SJCRH30 (cell line): ENCODE results near the gene TRAK1. TPM values are rescaled to one million over a fixed set of nuclear protein-coding genes. Genes with fewer than 3 reads are reported as not detected.
"Not testable (repeated sequence)": the region's sequence is repeated elsewhere in the genome, so short reads cannot be mapped to it uniquely, and the experiment has no call there.

ENCODE experiments used
- DNase-seq, 2 experiments: peaks; one replicate each; pipeline ENCODE4 v3.0.0-alpha.2; 2015 to 2020
- H3K27ac ChIP-seq: fragments of 250-450 bp; sonication (Bioruptor Pico); 2 replicates; pipeline ENCODE4 v1.5.1; 2020; ENCODE audit warnings: mild to moderate bottlenecking, moderate library complexity
- H3K27me3 ChIP-seq: fragments of 250-450 bp; sonication (Bioruptor Pico); 2 replicates; pipeline ENCODE4 v1.5.1; 2020; ENCODE audit warnings: mild to moderate bottlenecking, moderate library complexity
- H3K36me3 ChIP-seq: fragments of 250-450 bp; sonication (Bioruptor Pico); 2 replicates; pipeline ENCODE4 v1.5.1; 2020; ENCODE audit warnings: mild to moderate bottlenecking, moderate library complexity
- H3K4me1 ChIP-seq: fragments of 250-450 bp; sonication (Bioruptor Pico); 2 replicates; pipeline ENCODE4 v1.5.1; 2020; ENCODE audit warnings: mild to moderate bottlenecking, moderate library complexity
- H3K4me3 ChIP-seq: fragments of 250-450 bp; sonication (Bioruptor Pico); 2 replicates; pipeline ENCODE4 v1.5.1; 2020; ENCODE audit warnings: mild to moderate bottlenecking, moderate library complexity
- H3K9me3 ChIP-seq: fragments of 250-450 bp; sonication (Bioruptor Pico); replicated peaks from 2 replicates; pipeline ENCODE4 v1.5.1; 2020; ENCODE audit warnings: mild to moderate bottlenecking, moderate library complexity
- total RNA-seq: library from RNA; depleted of rRNA; stranded (reverse); fragments of >200 nt; shearing (Covaris generic); gene quantifications from 2 replicates; pipeline ENCODE4 v1.2.3, GENCODE V29; 2014; rRNA removed

Gene TRAK1, protein sequence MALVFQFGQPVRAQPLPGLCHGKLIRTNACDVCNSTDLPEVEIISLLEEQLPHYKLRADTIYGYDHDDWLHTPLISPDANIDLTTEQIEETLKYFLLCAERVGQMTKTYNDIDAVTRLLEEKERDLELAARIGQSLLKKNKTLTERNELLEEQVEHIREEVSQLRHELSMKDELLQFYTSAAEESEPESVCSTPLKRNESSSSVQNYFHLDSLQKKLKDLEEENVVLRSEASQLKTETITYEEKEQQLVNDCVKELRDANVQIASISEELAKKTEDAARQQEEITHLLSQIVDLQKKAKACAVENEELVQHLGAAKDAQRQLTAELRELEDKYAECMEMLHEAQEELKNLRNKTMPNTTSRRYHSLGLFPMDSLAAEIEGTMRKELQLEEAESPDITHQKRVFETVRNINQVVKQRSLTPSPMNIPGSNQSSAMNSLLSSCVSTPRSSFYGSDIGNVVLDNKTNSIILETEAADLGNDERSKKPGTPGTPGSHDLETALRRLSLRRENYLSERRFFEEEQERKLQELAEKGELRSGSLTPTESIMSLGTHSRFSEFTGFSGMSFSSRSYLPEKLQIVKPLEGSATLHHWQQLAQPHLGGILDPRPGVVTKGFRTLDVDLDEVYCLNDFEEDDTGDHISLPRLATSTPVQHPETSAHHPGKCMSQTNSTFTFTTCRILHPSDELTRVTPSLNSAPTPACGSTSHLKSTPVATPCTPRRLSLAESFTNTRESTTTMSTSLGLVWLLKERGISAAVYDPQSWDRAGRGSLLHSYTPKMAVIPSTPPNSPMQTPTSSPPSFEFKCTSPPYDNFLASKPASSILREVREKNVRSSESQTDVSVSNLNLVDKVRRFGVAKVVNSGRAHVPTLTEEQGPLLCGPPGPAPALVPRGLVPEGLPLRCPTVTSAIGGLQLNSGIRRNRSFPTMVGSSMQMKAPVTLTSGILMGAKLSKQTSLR
- total RNA-seq = 10.3 and 12.1 TPM in 2 replicates

DNA sequence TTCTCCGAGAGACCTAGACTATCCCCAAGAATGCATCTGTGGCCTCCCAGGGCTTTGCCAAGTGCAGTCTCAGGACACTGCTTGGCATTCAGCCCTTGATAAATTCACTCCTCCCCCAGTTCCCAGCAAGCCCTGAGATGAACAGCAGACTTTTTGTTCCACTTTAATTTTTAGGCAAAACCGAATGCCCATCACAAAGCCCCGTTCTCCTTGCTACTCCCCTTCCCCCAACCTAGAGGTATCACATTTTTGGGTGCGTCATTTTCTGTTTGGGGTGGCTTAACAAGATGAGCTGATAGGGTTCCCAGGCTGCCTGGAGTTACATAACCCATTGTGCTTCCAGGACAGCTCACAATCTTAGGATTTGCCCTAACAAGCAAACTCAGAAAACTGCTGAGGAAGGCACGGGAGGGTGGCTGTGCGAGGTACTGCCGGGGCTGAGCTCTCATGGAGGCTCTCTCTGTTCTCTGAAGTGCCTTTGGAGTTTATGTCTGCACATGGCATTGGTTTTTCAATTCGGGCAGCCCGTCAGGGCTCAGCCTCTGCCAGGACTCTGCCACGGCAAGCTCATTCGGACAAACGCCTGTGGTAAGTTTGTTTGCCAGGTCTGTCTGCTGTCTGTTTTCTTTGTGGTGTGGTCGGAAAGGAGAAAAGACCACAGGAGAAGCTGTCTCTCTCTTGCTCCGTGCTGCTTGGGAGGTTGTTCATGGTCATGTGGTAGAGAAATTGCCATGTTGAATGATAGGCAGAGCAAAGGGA lies at the start of gene TRAK1:
TSS of gene TRAK1 (plus strand) at position 385 of the 759 bp plus-strand sequence. CDS start at position 498, 113 bp downstream.
- H3K36me3 ChIP-seq = no peaks in the 10 kb centered on the region
- no peaks in the 10 kb centered on the region for H3K4me1 ChIP-seq
- H3K27me3 ChIP-seq = no peaks in the 10 kb centered on the region
- H3K4me3 ChIP-seq = no peak within 1 kb of the TSS
- no peak within 1 kb of the TSS; the same call in 1 of the 2 replicates for H3K27ac ChIP-seq
- no peaks in the 10 kb centered on the region for H3K9me3 ChIP-seq
- no peak for DNase-seq

DNA sequence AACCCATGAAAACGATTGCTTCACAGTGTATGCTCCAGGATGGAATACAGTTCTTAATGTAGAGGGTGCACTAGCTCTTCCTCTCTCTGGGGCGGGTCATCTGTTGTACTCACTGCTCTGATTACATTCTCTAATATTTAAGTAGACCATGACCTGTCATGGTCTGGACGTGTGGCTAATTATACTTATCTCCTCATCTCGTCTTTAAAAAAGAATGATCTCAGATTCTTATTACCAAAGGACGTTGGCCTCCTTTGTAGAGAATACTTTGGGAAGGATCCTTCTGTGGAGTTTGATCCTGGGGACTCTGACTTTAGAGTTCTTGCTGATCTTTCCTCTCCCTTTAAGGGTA lies 48.4 kb upstream of the TRAK1 start:
- peak overlapping the region; percentile 40 for H3K4me3 ChIP-seq
- peaks cover 14% of the 10 kb centered on the region for H3K4me1 ChIP-seq
- peak overlapping the region; percentile 99 for H3K27ac ChIP-seq
- H3K36me3 ChIP-seq = no peaks in the 10 kb centered on the region
- no peaks in the 10 kb centered on the region for H3K27me3 ChIP-seq
- peak; percentile 45 to 65 for DNase-seq
- no peaks in the 10 kb centered on the region for H3K9me3 ChIP-seq

DNA sequence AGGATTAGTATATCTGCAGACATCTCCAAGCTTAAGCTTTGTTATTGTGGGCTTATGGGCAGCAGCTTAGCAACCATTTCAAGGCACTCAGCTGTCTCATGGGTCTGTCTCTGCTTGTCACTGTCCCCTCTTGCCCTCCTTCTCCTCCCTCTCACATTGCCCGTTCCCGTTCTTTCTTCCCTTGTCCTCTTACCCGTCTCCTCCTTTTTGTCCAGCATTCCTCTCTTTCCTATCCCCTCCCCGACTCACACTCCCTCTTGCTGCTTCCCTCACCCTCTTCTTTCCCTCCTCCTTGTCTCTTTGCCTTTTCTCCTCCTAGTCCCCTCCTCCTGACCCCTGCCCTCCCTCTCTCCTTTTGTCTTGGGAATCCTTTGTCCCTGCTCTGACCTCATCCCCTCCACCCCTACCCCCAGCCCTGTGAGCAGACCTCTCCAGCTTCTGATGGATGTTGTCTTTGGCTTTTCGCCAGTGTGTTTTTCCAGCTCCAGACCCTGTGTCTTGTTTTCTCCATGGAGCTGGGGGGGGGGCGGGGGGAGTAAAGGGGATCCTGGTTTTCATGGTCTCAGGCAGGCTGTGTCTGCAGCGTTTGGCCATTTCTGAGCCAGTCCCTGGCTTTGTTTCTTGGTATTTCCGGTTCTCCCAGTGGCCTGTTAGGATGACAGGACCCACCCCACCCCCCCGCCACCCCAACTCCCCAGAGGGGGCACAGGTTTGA lies 47.9 kb upstream of the TRAK1 start:
- peaks cover 14% of the 10 kb centered on the region for H3K4me1 ChIP-seq
- H3K36me3 ChIP-seq = no peaks in the 10 kb centered on the region
- peak overlapping the region; percentile 40 for H3K4me3 ChIP-seq
- no peaks in the 10 kb centered on the region for H3K9me3 ChIP-seq
- H3K27me3 ChIP-seq = no peaks in the 10 kb centered on the region
- peak overlapping the region; percentile 99 for H3K27ac ChIP-seq
- DNase-seq = peak; percentile 88 to 89

DNA sequence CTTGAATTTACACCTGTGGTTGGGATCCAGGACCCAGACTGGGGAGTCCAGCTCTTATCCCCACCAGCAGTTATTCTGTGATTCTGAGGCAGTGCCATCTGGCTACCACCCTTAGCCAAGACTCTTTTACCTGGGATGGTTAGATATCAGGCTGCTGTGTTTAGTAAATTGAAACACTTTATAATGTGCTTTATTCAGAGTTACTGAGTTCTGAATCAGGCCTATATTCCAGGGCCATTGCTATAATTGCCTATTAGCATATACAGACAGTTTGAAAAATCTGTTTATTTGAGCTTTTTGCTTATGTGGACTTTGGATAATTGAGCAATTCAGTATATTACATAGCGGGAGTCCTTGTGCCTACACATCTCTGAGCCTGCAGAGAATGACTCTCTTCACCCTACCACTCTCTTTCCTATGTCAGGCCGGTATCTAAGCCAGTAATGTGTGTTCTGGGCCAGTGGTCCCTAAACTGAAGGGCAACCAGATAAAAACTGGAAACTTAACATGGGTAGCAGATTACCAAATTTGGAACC lies 45.4 kb upstream of the TRAK1 start:
- H3K27ac ChIP-seq = no peak overlapping the region
- peaks cover 14% of the 10 kb centered on the region for H3K4me1 ChIP-seq
- H3K4me3 ChIP-seq = no peak overlapping the region
- H3K36me3 ChIP-seq = no peaks in the 10 kb centered on the region
- DNase-seq = no peak
- no peaks in the 10 kb centered on the region for H3K27me3 ChIP-seq
- no peaks in the 10 kb centered on the region for H3K9me3 ChIP-seq

DNA sequence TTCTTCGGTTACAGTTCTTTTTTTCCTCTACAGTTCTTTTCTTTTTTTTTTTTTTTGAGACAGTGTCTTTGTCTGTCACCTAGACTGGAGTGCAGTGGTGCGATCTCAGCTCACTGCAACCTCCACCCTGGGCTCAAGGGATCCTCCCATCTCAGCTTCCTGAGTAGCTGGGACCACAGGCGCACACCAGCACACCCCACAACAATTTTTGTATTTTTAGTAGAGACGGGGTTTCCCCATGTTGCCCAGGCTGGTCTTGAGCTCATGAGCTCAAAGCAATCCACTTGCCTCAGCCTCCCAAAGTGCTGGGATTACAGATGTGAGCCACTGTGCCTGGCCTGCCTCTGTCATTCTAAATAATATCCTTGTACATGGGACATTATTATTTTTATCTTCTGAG lies 42.6 kb upstream of the TRAK1 start:
- not testable (repeated sequence) for H3K4me3 ChIP-seq, H3K4me1 ChIP-seq, H3K9me3 ChIP-seq, H3K27me3 ChIP-seq, DNase-seq, H3K36me3 ChIP-seq, H3K27ac ChIP-seq

DNA sequence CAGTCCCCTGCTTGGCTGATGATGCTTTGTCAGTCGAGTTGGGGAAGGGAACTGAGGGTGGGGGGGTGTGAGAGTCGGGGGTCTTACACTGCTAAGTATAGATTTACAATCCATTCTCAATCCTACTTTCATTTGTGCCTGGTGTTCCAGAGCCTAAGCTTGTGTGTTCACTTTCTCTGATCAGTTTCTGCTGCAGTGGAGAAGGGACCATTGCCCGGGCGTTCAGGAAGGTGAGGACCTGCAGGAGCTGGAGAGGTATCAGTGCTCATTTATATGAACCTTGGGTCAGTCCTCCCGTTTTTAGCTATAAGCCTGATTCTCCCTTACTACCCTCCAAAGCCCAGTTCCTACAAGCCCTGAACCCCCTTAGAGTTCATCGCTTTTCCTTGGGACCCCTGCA lies 41.0 kb upstream of the TRAK1 start:
- no peak for DNase-seq
- Histone ChIP-seq H3K36me3 (no peaks in the 10 kb centered on the region), H3K27ac (no peak overlapping the region), H3K27me3 (no peaks in the 10 kb centered on the region), H3K4me1 (no peaks in the 10 kb centered on the region), H3K4me3 (no peak overlapping the region), H3K9me3 (no peaks in the 10 kb centered on the region)

DNA sequence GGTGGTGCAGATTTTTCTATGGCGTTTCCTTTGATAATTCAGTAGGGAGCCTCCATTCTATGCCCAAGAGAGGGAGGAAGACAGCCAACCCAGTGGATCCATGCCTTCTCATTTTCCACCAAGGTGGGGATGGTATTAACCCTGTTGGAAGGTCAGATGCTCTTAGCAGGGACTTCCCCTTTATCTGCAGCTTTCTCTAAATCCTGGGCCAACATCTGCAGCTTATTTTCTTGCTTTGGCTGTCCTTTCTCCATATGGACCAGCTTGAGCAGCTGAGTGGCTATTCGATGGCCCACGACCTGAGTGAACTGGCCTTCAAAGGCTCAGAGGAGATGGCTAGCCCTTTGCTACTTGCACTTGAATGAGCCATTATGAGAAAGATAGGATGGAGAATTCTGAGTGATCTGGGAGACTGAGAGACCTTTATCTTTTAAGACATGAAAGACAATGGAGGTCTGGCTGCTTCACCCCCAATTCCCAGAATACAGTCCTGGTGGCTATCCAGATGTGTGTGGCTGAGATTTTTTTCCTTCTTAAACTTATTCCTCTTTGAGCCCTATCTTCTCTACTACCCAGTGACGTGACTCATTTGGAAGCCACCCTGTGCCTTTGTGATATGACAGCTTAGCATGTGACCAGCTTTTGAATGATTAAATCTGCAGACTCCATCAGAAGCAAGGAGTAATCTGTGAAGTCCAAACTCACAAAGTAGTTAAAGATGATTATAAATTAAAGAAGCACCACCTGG lies 39.6 kb upstream of the TRAK1 start:
- no peaks in the 10 kb centered on the region for H3K4me1 ChIP-seq
- H3K9me3 ChIP-seq = no peaks in the 10 kb centered on the region
- no peak overlapping the region for H3K4me3 ChIP-seq
- H3K27me3 ChIP-seq = no peaks in the 10 kb centered on the region
- no peak overlapping the region for H3K27ac ChIP-seq
- no peaks in the 10 kb centered on the region for H3K36me3 ChIP-seq
- no peak for DNase-seq

DNA sequence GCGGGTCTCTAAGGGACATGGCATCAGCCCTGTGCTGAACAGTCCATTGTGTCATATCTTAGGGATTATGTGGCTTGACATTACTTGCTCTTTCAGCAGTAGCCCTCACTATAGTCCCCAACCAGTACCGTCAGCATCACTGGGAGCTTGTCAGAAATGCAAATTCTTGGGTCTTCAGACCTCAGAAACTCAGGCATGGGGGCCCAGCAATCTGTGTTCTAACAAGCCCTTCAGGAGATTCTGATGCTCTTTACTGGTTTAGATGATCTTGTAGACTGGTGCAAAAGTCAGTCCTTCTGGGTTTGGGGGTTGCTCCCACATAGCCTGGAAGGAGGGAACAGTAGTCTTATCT lies 39.0 kb upstream of the TRAK1 start:
- no peaks in the 10 kb centered on the region for H3K36me3 ChIP-seq
- no peaks in the 10 kb centered on the region for H3K4me1 ChIP-seq
- DNase-seq = no peak
- no peak overlapping the region for H3K4me3 ChIP-seq
- no peaks in the 10 kb centered on the region for H3K27me3 ChIP-seq
- no peaks in the 10 kb centered on the region for H3K9me3 ChIP-seq
- no peak overlapping the region for H3K27ac ChIP-seq

DNA sequence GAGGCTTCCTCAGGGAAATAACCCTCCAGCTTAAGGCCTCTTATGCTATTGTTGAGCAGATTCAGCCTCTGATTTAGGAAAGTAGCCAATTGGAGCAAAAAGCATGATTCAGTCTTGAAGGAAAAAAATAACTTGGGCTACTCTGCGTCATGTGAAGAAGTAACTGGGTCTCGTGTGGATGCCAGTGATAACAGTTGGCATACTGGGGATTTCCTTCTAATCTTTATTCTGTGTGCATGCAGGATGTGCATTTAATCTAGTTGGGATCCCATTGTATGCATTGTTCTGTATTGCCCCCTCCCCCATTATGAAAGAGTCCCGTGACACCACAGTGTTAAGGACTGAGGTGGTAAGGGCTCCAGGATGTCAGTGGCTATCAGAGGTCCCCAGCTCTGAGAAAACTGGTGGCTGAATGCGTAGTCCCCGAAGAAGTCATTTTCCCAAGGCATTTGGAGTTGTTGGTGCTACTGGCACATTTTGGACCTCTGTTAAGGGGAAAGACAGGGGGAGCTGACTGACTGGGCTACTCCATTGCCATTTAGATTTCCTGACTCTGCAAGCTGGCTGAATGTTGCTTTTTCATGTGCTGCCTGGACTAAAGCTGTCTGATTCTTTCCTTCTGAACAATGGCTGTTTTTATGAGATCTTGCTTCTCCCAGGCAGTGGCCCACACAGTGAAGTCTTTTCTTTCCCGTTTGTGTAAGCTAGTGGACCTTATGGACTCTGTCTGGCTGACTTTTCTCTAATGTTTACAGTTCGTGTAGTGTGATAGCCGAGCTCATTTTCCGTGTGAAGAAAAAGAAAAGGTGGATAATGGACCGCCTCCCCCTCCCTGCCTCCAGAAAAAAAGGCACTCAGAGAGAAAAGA lies 38.4 kb upstream of the TRAK1 start:
- no peak overlapping the region for H3K4me3 ChIP-seq
- H3K36me3 ChIP-seq = no peaks in the 10 kb centered on the region
- no peaks in the 10 kb centered on the region for H3K9me3 ChIP-seq
- no peaks in the 10 kb centered on the region for H3K27me3 ChIP-seq
- no peaks in the 10 kb centered on the region for H3K4me1 ChIP-seq
- H3K27ac ChIP-seq = no peak overlapping the region
- peak in 1 of 2 experiments; percentile 31 for DNase-seq

DNA sequence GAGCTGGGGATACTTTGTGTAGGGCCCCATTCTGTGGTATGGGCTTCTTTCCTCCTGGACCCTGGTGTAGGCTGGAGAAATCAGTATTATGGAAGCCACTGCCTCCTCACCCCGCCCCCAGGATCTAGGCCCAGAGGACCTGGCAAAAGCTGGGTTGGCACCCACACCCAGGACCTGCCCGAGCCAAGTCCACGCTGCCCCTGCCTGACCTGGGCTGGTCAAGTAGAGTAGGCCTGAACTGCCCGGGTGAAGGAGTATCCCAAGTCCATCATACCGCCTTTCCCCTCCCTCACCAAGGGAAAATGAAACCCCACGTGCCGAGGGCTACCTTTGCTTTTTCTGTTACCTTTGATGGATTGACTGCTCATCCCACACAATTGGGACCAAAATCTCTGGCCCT lies 37.7 kb upstream of the TRAK1 start:
- Histone ChIP-seq H3K36me3 (no peaks in the 10 kb centered on the region), H3K4me1 (no peaks in the 10 kb centered on the region), H3K27ac (no peak overlapping the region), H3K27me3 (no peaks in the 10 kb centered on the region), H3K9me3 (no peaks in the 10 kb centered on the region), H3K4me3 (no peak overlapping the region)
- no peak for DNase-seq

DNA sequence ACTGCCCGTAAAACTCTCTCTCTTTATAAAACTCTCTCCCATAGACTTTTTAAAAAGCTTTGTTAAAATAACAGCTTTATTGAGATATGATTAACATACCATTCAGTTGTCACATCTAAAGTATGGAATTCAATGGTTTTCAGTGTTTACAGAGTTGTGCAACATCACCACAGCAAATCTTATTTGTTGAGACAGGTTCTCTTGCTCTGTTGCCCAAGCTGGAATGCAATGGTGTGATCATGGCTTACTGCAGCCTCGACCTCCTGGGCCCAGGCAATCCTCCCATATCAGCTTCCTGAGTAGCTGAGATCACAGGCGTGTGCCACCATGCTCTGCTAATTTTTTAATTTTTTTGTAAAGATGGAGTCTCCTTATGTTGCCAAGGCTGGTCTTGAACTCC lies 35.9 kb upstream of the TRAK1 start:
- no peak overlapping the region for H3K27ac ChIP-seq
- H3K36me3 ChIP-seq = no peaks in the 10 kb centered on the region
- H3K27me3 ChIP-seq = no peaks in the 10 kb centered on the region
- no peak for DNase-seq
- no peak overlapping the region for H3K4me3 ChIP-seq
- no peaks in the 10 kb centered on the region for H3K4me1 ChIP-seq
- no peaks in the 10 kb centered on the region for H3K9me3 ChIP-seq

DNA sequence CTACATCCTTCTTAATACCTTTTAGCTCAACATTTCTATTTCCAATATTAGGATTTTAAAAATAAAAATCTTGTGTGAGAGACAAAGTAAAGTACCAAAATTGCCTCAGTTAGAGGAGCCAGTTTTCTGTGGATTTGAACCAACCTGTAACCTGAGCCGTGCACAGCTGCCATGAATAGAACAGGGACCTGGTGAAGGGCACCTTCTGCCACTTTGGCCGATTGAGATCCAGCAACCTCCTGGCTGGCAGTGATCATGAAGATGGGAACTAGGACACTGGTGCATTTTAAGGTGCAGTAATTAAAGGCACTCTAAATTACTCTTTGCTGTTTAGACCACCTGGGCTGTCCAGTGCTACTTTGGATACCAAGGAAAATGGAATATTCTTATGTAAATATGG lies 34.3 kb upstream of the TRAK1 start:
- H3K27me3 ChIP-seq = no peaks in the 10 kb centered on the region
- no peak overlapping the region for H3K4me3 ChIP-seq
- H3K9me3 ChIP-seq = no peaks in the 10 kb centered on the region
- no peaks in the 10 kb centered on the region for H3K36me3 ChIP-seq
- H3K27ac ChIP-seq = no peak overlapping the region
- peaks cover 3% of the 10 kb centered on the region; the same call in 1 of the 2 replicates for H3K4me1 ChIP-seq
- DNase-seq = no peak
